BLaER1 (cell line): ENCODE results near the gene NFATC1.
A peak's percentile ranks its signal among the peaks of the same experiment; 100 is the strongest.

Experiments
- H3K27ac ChIP-seq: shearing (Covaris generic); formaldehyde crosslinking; 2 replicates; pipeline ENCODE4 v1.8.1; 2022
- H3K27me3 ChIP-seq: shearing (Covaris generic); formaldehyde crosslinking; 2 replicates; pipeline ENCODE4 v1.8.1; 2022
- H3K36me3 ChIP-seq: shearing (Covaris generic); formaldehyde crosslinking; 2 replicates; pipeline ENCODE4 v1.8.1; 2022
- H3K4me1 ChIP-seq: shearing (Covaris generic); formaldehyde crosslinking; 2 replicates; pipeline ENCODE4 v1.8.1; 2022
- H3K4me2 ChIP-seq: shearing (Covaris generic); formaldehyde crosslinking; 2 replicates; pipeline ENCODE4 v1.8.1; 2022
- H3K4me3 ChIP-seq: shearing (Covaris generic); formaldehyde crosslinking; 2 replicates; pipeline ENCODE4 v1.8.1; 2022
- H3K9ac ChIP-seq: shearing (Covaris generic); formaldehyde crosslinking; 2 replicates; pipeline ENCODE4 v1.8.1; 2022
- H3K9me3 ChIP-seq: shearing (Covaris generic); formaldehyde crosslinking; 2 replicates; pipeline ENCODE4 v1.8.1; 2022
- H4K20me1 ChIP-seq: shearing (Covaris generic); formaldehyde crosslinking; 2 replicates; pipeline ENCODE4 v1.8.1; 2022
- Cebpa-rat ChIP-seq: shearing (Covaris generic); IDR thresholded peaks from 2 replicates; pipeline ENCODE4 v1.8.1; 2022

NFATC1 gene

DNA sequence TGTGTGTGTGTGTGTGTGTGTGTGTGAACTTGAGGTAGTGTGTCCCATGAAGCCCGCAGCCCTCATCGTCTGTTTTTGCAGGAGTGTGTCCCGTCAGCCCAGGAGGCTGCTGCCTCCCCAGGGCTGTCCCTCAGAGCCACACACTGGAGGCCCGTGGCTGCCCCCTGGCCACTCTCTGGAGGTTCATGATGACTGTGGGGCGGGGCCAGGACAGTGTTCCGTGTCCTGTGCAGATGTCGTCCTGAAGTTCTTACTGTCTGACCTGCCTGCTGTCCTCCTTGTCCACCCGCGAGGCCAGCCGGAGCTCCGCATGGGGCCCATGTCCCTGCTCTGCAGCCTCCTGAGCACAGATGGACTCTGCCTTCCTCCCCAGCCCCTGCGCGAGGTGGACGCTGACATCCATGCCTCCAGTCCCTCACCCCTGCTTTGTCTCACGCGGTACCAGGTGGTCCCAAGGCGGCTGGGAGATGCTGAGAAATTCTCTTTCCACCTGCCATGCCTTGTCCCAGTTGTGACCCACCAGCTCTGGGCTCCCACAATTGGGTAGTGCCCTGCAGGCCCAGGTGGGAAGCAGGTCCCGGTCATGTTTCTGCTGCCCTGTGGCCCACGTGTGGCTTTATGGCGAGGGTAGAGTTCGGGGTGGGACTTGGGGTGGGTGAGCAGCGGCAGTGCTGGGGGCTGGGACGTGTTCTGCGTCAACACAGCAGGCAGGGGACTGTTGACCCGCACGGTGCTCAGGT is 92.8 kb downstream of the NFATC1 start:
- no peak for TF ChIP-seq Cebpa-rat
- Histone ChIP-seq H3K27ac (peak overlapping the region; percentile 44; the same call in 1 of the 2 replicates), H3K9me3 (peaks cover 5% of the 10 kb centered on the region; the same call in 1 of the 2 replicates), H3K4me3 (no peak overlapping the region), H3K4me1 (peaks cover 94% of the 10 kb centered on the region), H3K4me2 (peak overlapping the region; percentile 97), H3K36me3 (peaks cover 50% of the 10 kb centered on the region), H3K27me3 (no peaks in the 10 kb centered on the region), H3K9ac (peak overlapping the region; percentile 27; the same call in 1 of the 2 replicates), H4K20me1 (peaks cover 5% of the 10 kb centered on the region; the same call in 1 of the 2 replicates)

DNA sequence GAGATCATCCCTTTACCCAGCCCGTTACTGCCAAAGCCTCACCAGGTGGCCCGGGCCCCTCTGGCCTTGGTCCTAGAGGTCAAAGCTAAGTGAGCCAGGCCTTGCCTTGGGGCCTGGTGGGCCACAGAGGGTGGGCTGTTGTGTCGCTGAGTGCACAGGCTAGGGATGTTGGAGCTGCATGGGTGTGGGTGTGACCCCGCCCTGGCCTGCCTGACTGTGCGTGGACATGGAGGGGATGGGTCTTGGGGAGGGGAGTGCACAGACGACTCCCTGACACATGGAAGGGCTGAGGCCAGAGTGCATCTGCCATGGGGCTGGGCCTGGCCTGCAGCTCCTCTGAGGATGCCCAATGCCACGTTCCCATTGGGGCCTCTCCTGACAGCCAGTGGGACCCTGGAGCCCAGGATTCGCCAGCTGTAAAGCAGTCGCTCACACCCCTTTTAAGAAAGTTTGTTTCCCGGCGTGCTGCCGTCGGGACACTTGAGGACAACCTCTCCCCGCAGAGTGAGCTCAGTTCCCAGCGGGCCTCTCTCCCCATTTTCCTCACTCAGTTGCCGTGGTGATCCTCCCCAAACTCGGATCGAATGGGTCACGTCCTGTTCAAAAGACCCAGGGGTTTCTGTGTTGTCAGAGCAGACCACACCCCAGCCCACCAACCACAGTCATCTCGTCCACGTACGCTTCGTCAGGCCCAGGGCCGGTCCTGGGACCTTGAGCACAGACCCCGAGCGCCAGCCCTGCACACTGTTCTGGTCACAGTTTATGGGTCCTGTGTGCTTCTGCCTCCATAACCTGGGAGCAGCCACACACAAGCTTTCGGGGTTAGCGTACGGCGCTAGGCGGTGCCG is 93.5 kb downstream of the NFATC1 start:
- no peak for TF ChIP-seq Cebpa-rat
- no peak overlapping the region for H3K4me3 ChIP-seq
- H3K4me1 ChIP-seq: peaks cover 94% of the 10 kb centered on the region
- peak overlapping the region; percentile 97 for H3K4me2 ChIP-seq
- H3K36me3 ChIP-seq: peaks cover 58% of the 10 kb centered on the region
- 0 out of 2 replicates have a peak overlapping the region, but pooled peaks have one; percentile 11 for H3K27ac ChIP-seq
- peaks cover 5% of the 10 kb centered on the region; the same call in 1 of the 2 replicates for H4K20me1 ChIP-seq
- H3K9ac ChIP-seq: no peak overlapping the region
- no peaks in the 10 kb centered on the region for H3K27me3 ChIP-seq
- H3K9me3 ChIP-seq: peaks cover 5% of the 10 kb centered on the region; the same call in 1 of the 2 replicates

DNA sequence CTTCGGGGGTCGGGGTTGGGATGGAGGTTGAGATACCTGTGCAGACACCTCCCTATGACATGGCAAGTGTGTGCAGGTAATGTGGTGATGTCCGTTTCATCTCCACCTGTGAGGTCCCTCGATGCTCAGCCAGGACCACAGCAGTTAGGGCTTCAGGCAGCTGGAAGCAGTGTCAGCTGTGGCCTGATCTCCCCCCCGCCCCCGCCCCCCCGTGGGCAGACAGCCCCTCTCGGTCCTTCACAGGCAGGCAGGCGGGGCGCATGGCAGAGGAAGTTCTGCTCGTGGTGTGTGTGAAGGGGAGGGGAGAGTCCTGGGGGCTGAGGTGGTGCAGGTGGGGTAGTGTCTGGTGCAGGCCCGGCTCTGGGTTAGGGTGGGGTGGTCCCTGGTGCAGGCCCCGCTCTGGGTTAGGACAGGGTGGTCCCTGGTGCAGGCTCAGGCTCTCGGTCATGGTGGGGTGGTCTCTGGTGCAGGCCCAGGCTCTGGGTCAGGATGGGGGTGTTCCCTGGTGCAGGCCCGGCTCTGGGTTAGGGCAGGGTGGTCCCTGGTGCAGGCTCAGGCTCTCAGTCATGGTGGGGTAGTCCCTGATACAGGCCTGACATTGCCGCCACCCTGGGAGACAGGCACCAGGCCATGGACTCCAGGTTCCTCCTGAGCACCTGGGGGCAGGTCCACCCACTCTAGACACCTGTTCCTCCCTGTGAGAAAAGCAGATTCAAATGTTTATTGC is 94.3 kb downstream of the NFATC1 start:
- TF ChIP-seq Cebpa-rat: no peak
- Histone ChIP-seq H3K4me3 (no peak overlapping the region), H3K4me2 (peak overlapping the region; percentile 97), H4K20me1 (peaks cover 5% of the 10 kb centered on the region; the same call in 1 of the 2 replicates), H3K9ac (no peak overlapping the region), H3K36me3 (peaks cover 58% of the 10 kb centered on the region), H3K27me3 (no peaks in the 10 kb centered on the region), H3K27ac (no peak overlapping the region; the same call in 1 of the 2 replicates), H3K4me1 (peaks cover 93% of the 10 kb centered on the region), H3K9me3 (peaks cover 5% of the 10 kb centered on the region; the same call in 1 of the 2 replicates)

DNA sequence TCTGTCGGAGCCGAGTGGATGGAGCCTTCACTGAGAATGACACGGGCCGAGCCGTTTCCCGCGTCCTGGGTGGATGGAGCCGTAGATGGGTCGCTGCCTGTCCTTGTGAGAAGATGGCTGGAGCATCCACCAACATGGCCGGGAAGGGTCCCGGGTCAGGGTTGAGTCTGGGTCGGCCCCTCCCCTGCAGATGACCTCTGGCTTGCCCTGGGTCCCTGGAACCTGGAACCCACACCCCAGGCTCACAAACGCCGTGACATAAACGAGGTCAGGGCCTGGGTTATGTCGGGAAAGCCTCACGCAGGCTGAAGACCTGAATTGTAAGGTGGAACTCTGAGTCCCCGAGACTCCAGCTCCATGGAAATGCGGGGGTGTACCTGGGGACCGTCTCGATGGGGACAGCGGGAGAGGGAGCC is 94.9 kb downstream of the NFATC1 start:
- no peaks in the 10 kb centered on the region for H3K27me3 ChIP-seq
- H3K4me3 ChIP-seq: no peak overlapping the region
- TF ChIP-seq Cebpa-rat: no peak
- H3K9ac ChIP-seq: no peak overlapping the region
- peak overlapping the region; percentile 97 for H3K4me2 ChIP-seq
- H3K36me3 ChIP-seq: peaks cover 58% of the 10 kb centered on the region
- H3K4me1 ChIP-seq: peaks cover 93% of the 10 kb centered on the region
- peaks cover 5% of the 10 kb centered on the region; the same call in 1 of the 2 replicates for H3K9me3 ChIP-seq
- peak overlapping the region; percentile 19; the same call in 1 of the 2 replicates for H3K27ac ChIP-seq
- peaks cover 5% of the 10 kb centered on the region; the same call in 1 of the 2 replicates for H4K20me1 ChIP-seq

DNA sequence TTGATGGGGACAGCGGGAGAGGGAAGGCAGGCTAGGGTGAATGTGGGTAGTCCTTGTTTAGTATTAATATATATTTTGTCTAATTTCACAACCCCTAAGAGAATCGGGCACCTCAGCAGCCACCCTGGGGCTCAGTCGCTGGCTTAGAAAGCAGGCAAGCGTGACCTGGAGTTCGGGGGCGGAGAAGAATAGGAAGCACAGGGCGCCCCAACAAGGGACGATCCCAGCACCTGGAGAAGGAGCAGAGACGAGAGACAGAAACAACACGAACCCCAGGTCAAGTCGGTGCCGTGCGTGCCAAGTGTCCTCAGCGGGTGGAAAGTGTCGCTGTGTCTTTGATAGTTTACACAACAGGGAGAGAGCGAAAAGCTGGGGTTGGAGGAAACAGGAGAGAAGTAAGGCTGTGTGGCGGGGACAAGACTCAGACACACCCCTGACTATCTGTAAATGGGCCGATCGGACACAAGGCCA is 95.4 kb downstream of the NFATC1 start:
- H3K36me3 ChIP-seq: peaks cover 57% of the 10 kb centered on the region
- H3K27me3 ChIP-seq: no peaks in the 10 kb centered on the region
- H3K4me2 ChIP-seq: peak overlapping the region; percentile 97
- H4K20me1 ChIP-seq: peaks cover 5% of the 10 kb centered on the region; the same call in 1 of the 2 replicates
- peaks cover 5% of the 10 kb centered on the region; the same call in 1 of the 2 replicates for H3K9me3 ChIP-seq
- no peak overlapping the region for H3K4me3 ChIP-seq
- no peak for TF ChIP-seq Cebpa-rat
- peak overlapping the region; percentile 51; the same call in 1 of the 2 replicates for H3K27ac ChIP-seq
- H3K4me1 ChIP-seq: peaks cover 93% of the 10 kb centered on the region
- H3K9ac ChIP-seq: no peak overlapping the region

DNA sequence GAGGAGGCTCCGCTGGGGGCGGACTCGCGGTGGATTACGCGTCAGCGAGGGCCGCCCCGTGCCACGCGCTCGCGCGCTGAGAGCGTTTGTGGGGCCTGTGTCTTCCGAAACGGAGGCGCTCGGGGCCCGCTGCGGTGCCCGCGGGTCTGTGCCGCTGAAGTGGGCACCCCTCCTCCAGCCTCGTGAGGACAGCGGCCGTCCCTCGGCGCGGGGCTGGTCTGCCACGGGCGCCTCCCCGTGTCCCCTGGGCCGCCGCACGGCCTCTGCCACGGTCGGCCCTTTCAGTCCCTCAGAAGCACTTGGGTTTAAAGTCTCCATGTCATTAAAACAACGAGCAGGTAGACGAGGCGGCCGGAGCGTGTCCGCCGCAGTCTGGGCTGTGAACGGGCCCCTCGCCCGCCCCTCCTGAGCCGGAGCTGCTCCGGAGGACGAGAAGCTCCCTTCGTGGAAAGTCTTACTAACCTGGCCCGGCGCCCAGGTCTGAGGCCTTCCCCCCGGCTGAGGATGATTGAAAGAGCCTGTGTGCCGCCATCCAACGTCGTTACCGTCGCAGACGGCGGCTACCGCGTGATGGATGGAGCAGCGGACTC is 97.6 kb downstream of the NFATC1 start:
- Histone ChIP-seq H3K27me3 (no peaks in the 10 kb centered on the region), H3K9ac (no peak overlapping the region), H3K4me3 (no peak overlapping the region), H3K9me3 (peaks cover 5% of the 10 kb centered on the region), H3K4me2 (no peak overlapping the region; the same call in 1 of the 2 replicates), H3K27ac (peak overlapping the region; percentile 22; the same call in 1 of the 2 replicates), H3K36me3 (peaks cover 42% of the 10 kb centered on the region), H3K4me1 (peaks cover 92% of the 10 kb centered on the region), H4K20me1 (0 out of 2 replicates have a peak, but pooled peaks cover 5% of the 10 kb centered on the region)
- TF ChIP-seq Cebpa-rat: no peak

DNA sequence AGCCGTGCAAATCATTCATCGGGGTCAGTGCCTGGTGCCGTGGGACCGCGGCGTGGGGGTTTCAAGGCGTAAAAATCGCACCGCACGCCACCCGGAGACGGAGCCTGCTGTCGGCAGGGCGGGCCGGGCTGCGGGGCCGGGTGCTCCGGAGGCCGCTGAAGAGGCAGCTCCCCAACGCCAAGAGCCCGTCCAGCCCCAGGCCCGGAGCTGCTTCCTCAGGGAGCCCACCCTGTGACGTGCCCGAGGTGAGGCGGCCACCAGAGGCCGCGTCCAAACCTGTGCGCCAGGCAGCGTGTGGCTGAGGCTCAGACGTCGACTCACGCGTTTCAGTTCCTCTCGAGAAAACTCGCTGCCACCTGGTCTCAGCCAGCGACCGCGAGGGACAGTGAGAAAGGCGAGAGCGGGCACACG is 98.1 kb downstream of the NFATC1 start:
- H3K4me2 ChIP-seq: peak overlapping the region; percentile 28; the same call in 1 of the 2 replicates
- H3K36me3 ChIP-seq: peaks cover 42% of the 10 kb centered on the region
- H4K20me1 ChIP-seq: 0 out of 2 replicates have a peak, but pooled peaks cover 4% of the 10 kb centered on the region
- H3K27me3 ChIP-seq: no peaks in the 10 kb centered on the region
- no peak overlapping the region for H3K4me3 ChIP-seq
- H3K9me3 ChIP-seq: peaks cover 10% of the 10 kb centered on the region
- TF ChIP-seq Cebpa-rat: no peak
- peaks cover 92% of the 10 kb centered on the region for H3K4me1 ChIP-seq
- H3K27ac ChIP-seq: peak overlapping the region; percentile 35; the same call in 1 of the 2 replicates
- H3K9ac ChIP-seq: no peak overlapping the region

DNA sequence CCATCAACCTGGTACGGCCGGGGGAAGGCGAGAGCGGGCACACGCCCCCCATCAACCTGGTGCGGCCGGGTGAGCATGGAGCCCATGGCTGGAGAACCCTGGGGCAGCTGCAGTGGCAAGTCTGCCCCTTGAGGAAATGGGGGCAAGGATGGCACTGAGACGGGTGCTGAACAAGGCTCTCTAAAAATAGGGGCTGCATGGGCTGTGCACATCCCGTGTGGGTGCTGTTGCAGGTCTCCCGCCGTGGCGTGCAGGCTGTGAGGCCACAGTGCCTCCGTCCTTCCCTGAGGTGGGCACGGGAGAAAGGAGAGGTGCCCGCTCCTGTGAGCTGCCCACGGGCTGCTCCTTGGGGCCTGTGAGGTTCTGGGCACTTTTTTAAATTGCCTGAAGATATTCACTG is 99.2 kb downstream of the NFATC1 start:
- TF ChIP-seq Cebpa-rat: no peak
- H3K36me3 ChIP-seq: peaks cover 42% of the 10 kb centered on the region

More for the DNA sequence above, 99.2 kb downstream of the NFATC1 start:
- H3K4me3 ChIP-seq: peak overlapping the region; percentile 29; the same call in 1 of the 2 replicates
- H3K4me2 ChIP-seq: peak overlapping the region; percentile 90
- H3K4me1 ChIP-seq: peaks cover 82% of the 10 kb centered on the region
- peaks cover 21% of the 10 kb centered on the region for H3K9me3 ChIP-seq
- H4K20me1 ChIP-seq: no peaks in the 10 kb centered on the region
- peak overlapping the region; percentile 87 for H3K27ac ChIP-seq
- no peaks in the 10 kb centered on the region for H3K27me3 ChIP-seq
- H3K9ac ChIP-seq: peak overlapping the region; percentile 74
